Kidney tubule cell (primary cell): Measurements from ENCODE around the gene PM20D1.
"Not testable (repeated sequence)": the region's sequence is repeated elsewhere in the genome, so short reads cannot be mapped to it uniquely, and the experiment has no call there.

ENCODE experiments used
- DNase-seq: peaks from one replicate; pipeline ENCODE4 v3.0.0-alpha.2; 2018; ENCODE audit warnings: low spot score

The PM20D1 gene

GRCh38 chr1:205840146-205840923 lies 9.6 kb downstream of the PM20D1 start:
- no peak for DNase-seq

GRCh38 chr1:205837382-205837970 lies 12.5 kb downstream of the PM20D1 start:
- DNase-seq = no peak

GRCh38 chr1:205834751-205835150 lies 15.2 kb downstream of the PM20D1 start:
- no peak for DNase-seq

- DNase-seq = peak; percentile 10
These were observed 17.6 kb downstream of the PM20D1 start for GRCh38 chr1:205832326-205832751.

- no peak for DNase-seq
These were observed 22.3 kb downstream of the PM20D1 start for GRCh38 chr1:205827623-205828022.

- DNase-seq = no peak
These were observed 22.9 kb downstream of the PM20D1 start for GRCh38 chr1:205826995-205827394.

GRCh38 chr1:205826016-205826806 lies 23.7 kb downstream of the PM20D1 start:
- no peak for DNase-seq

GRCh38 chr1:205824180-205824579 lies 25.8 kb downstream of the PM20D1 start:
- DNase-seq = no peak

- DNase-seq = not testable (repeated sequence)
These were observed 26.7 kb downstream of the PM20D1 start for GRCh38 chr1:205823260-205823659.

GRCh38 chr1:205822397-205822796 lies 27.5 kb downstream of the PM20D1 start:
- no peak for DNase-seq

GRCh38 chr1:205817988-205818387 lies 31.9 kb downstream of the PM20D1 start:
- no peak for DNase-seq

- no peak for DNase-seq
These were observed 32.6 kb downstream of the PM20D1 start for GRCh38 chr1:205817364-205817763.

- no peak for DNase-seq
These were observed 36.2 kb downstream of the PM20D1 start for GRCh38 chr1:205813755-205814058.

GRCh38 chr1:205812878-205813754 lies 36.8 kb downstream of the PM20D1 start, which contains the start of gene SLC41A1:
Gene SLC41A1 (minus strand): TSS chr1:205813198. CDS start chr1:205810441, 2,757 bp downstream.
- peak; percentile 91 for DNase-seq

- no peak for DNase-seq
These were observed 37.6 kb downstream of the PM20D1 start for GRCh38 chr1:205812271-205812877.

- no peak for DNase-seq
These were observed 38.3 kb downstream of the PM20D1 start for GRCh38 chr1:205811660-205812059.

- no peak for DNase-seq
These were observed 39.3 kb downstream of the PM20D1 start for GRCh38 chr1:205810448-205811157.

- DNase-seq = no peak
These were observed 40.0 kb downstream of the PM20D1 start for GRCh38 chr1:205809942-205810345.

- DNase-seq = no peak
These were observed 40.5 kb downstream of the PM20D1 start for GRCh38 chr1:205809469-205809868.

- peak; percentile 24 for DNase-seq
These were observed 44.7 kb downstream of the PM20D1 start for GRCh38 chr1:205805082-205805711.
